Parathyroid adenoma (tissue), 2 donors: ENCODE measurements around the gene SDC4.

Experiments used
- H2AFZ ChIP-seq: fragments of 300-600 bp; sonication (generic); one replicate; pipeline ENCODE4 v1.7.0; 2017; ENCODE audit warnings: antibody characterized with exemption, mild to moderate bottlenecking
- H3K27ac ChIP-seq: fragments of 300-600 bp; sonication (generic); one replicate; pipeline ENCODE4 v1.7.0; 2017
- H3K27me3 ChIP-seq: fragments of 300-600 bp; sonication (generic); one replicate; pipeline ENCODE4 v1.7.0; 2017; ENCODE audit warnings: low read length; ENCODE audit not compliant: control insufficient read depth, insufficient read depth
- H3K36me3 ChIP-seq: fragments of 300-600 bp; sonication (generic); one replicate; pipeline ENCODE4 v1.7.0; 2017; ENCODE audit warnings: low read length; ENCODE audit not compliant: control insufficient read depth, insufficient read depth
- H3K4me1 ChIP-seq: fragments of 300-600 bp; sonication (generic); one replicate; pipeline ENCODE4 v1.7.0; 2017; ENCODE audit warnings: control low read depth
- H3K4me2 ChIP-seq: fragments of 300-600 bp; sonication (generic); one replicate; pipeline ENCODE4 v1.7.0; 2017; ENCODE audit warnings: low read length
- H3K4me3 ChIP-seq: fragments of 300-600 bp; sonication (generic); one replicate; pipeline ENCODE4 v1.7.0; 2017; ENCODE audit warnings: low read depth, low read length
- H3K79me2 ChIP-seq: fragments of 300-600 bp; sonication (generic); one replicate; pipeline ENCODE4 v1.7.0; 2017; ENCODE audit warnings: control low read depth
- H3K9ac ChIP-seq: fragments of 300-600 bp; sonication (generic); one replicate; pipeline ENCODE4 v1.7.0; 2017; ENCODE audit warnings: mild to moderate bottlenecking
- H3K9me3 ChIP-seq: fragments of 300-600 bp; sonication (generic); one replicate; pipeline ENCODE4 v1.7.0; 2017; ENCODE audit warnings: low read length; ENCODE audit not compliant: control insufficient read depth
- CTCF ChIP-seq: fragments of 300-600 bp; sonication (generic); IDR thresholded peaks from one replicate; pipeline ENCODE4 v1.7.0; 2017; ENCODE audit warnings: antibody characterized with exemption, mild to moderate bottlenecking
- donor health status: primary hyperparathyroidism.

Gene SDC4

GRCh38 chr20:45293041-45294002 is 54.9 kb downstream of the SDC4 start:
- H2AFZ ChIP-seq, result peak overlapping the region; percentile 76
- H3K27me3 ChIP-seq, result no peaks in the 10 kb centered on the region
- no peaks in the 10 kb centered on the region for H3K4me1 ChIP-seq
- peak overlapping the region; percentile 83 for H3K4me2 ChIP-seq
- H3K27ac ChIP-seq, result no peak overlapping the region
- H3K9ac ChIP-seq, result peak overlapping the region; percentile 14
- no peaks in the 10 kb centered on the region for H3K9me3 ChIP-seq
- H3K4me3 ChIP-seq, result peak overlapping the region; percentile 52
- peak; percentile 89 for TF ChIP-seq CTCF
- no peaks in the 10 kb centered on the region for H3K36me3 ChIP-seq
- H3K79me2 ChIP-seq, result no peaks in the 10 kb centered on the region

DNA sequence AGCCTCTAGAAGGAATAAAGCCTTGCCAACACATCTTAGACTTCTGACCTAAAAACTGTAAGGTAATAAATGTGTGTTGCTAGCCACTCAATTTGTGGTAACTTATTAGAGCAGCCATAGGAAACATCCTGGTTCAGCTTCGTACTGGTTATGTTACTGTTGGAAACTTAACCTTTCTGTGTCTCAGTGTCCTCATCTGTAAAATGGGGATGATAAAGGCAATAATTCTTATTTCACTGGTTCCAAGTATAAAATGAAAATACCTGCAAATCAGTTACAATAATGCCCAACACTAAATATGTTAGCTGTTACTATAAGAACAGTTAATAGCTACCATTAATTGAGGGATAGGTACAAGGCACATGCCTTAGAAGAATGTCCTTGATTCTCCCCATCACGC is 55.9 kb downstream of the SDC4 start:
- Histone ChIP-seq H3K9ac (no peak overlapping the region), H2AFZ (no peak overlapping the region), H3K79me2 (no peaks in the 10 kb centered on the region), H3K9me3 (no peaks in the 10 kb centered on the region), H3K4me2 (no peak overlapping the region), H3K36me3 (no peaks in the 10 kb centered on the region), H3K27me3 (no peaks in the 10 kb centered on the region), H3K4me1 (no peaks in the 10 kb centered on the region), H3K4me3 (no peak overlapping the region), H3K27ac (no peak overlapping the region)
- no peak for TF ChIP-seq CTCF

GRCh38 chr20:45291526-45291925 is 56.7 kb downstream of the SDC4 start:
- no peak overlapping the region for H3K27ac ChIP-seq
- H2AFZ ChIP-seq, result no peak overlapping the region
- H3K4me2 ChIP-seq, result no peak overlapping the region
- H3K27me3 ChIP-seq, result no peaks in the 10 kb centered on the region
- TF ChIP-seq CTCF, result no peak
- no peaks in the 10 kb centered on the region for H3K36me3 ChIP-seq
- H3K79me2 ChIP-seq, result no peaks in the 10 kb centered on the region
- no peaks in the 10 kb centered on the region for H3K4me1 ChIP-seq
- no peak overlapping the region for H3K9ac ChIP-seq
- H3K4me3 ChIP-seq, result no peak overlapping the region
- no peaks in the 10 kb centered on the region for H3K9me3 ChIP-seq

DNA sequence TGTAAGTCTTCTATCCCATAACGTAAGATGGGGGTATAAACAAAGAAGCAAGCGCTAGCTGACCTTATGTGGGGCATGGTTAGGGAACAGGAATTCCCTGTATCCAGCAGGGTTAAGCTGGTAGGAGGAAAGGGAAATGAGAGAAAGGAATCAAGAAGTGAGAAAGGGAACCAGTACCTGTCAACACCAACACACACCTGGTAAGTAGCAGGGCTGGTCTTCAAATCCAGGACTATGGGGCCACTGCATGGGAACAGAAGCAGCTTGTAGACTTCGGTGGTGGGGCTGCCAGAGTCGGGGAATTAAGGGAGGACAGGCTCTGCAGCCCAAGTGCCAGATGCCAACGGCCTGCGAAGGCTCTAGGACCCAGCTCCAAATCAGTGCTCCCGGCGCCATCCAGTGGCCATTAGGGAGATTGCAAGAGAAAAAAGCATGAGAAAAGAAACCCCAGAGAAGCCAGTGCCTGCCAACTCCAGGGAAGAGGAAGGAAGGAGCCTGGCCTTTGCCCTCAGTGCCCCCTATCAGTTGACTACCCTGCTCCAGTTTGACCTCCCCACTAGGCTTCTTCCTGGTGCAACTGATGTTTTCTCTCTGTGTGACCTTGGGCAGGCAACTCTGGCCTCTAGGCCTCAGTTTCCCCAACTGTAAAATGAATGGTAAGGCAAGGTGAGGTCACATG is 57.4 kb downstream of the SDC4 start:
- Histone ChIP-seq H3K4me1 (no peaks in the 10 kb centered on the region), H3K4me2 (no peak overlapping the region), H3K27me3 (no peaks in the 10 kb centered on the region), H3K79me2 (no peaks in the 10 kb centered on the region), H3K4me3 (no peak overlapping the region), H3K9ac (no peak overlapping the region), H3K27ac (no peak overlapping the region), H3K36me3 (no peaks in the 10 kb centered on the region), H3K9me3 (no peaks in the 10 kb centered on the region), H2AFZ (peak overlapping the region; percentile 10)
- TF ChIP-seq CTCF, result peak; percentile 80
